GM23338 (cell line): ENCODE measurements around the gene UTP3. TPM values are rescaled to one million over a fixed set of nuclear protein-coding genes. Genes with fewer than 3 reads are reported as not detected.

Source experiments
- ATAC-seq: fragments of 200-7000 bp; cut with Tn5 transposase; 3 replicates; pipeline ENCODE4 v1.9.1; 2020
- DNase-seq: peaks from one replicate; pipeline ENCODE4 v3.0.0-alpha.2; 2015; ENCODE audit warnings: low spot score
- H2AFZ ChIP-seq: fragments of 200-600 bp; sonication (generic); 2 replicates; pipeline ENCODE4 v1.8.0; 2016; ENCODE audit warnings: antibody characterized with exemption, mild to moderate bottlenecking, moderate library complexity
- H3F3A ChIP-seq: fragments of 200-600 bp; sonication (generic); replicated peaks from 2 replicates; pipeline ENCODE4 v1.8.0; 2017; ENCODE audit warnings: antibody characterized with exemption, mixed run types, low read depth
- H3K27ac ChIP-seq: fragments of 200-600 bp; sonication (generic); 2 replicates; pipeline ENCODE4 v1.6.1; 2016; ENCODE audit warnings: low read depth
- H3K27me3 ChIP-seq: fragments of 200-600 bp; sonication (generic); 2 replicates; pipeline ENCODE4 v1.8.0; 2016; ENCODE audit warnings: mild to moderate bottlenecking, mixed run types, moderate library complexity; ENCODE audit not compliant: insufficient read depth
- H3K36me3 ChIP-seq: fragments of 200-600 bp; sonication (generic); 2 replicates; pipeline ENCODE4 v1.8.0; 2016; ENCODE audit warnings: mild to moderate bottlenecking; ENCODE audit not compliant: insufficient read depth
- H3K4me1 ChIP-seq: fragments of 200-600 bp; sonication (generic); 2 replicates; pipeline ENCODE4 v1.8.0; 2016; ENCODE audit warnings: mild to moderate bottlenecking, moderate library complexity; ENCODE audit not compliant: insufficient read depth
- H3K4me2 ChIP-seq: fragments of 200-600 bp; sonication (generic); 2 replicates; pipeline ENCODE4 v1.7.1; 2017; ENCODE audit warnings: mixed run types
- H3K4me3 ChIP-seq: fragments of 200-600 bp; sonication (generic); 2 replicates; pipeline ENCODE4 v1.6.1; 2016; ENCODE audit warnings: mixed run types
- H3K79me2 ChIP-seq: fragments of 200-600 bp; sonication (generic); replicated peaks from 2 replicates; pipeline ENCODE4 v1.8.0; 2017; ENCODE audit warnings: mild to moderate bottlenecking; ENCODE audit not compliant: insufficient read depth
- H3K9me2 ChIP-seq: fragments of 200-600 bp; sonication (generic); 2 replicates; pipeline ENCODE4 v1.8.0; 2017; ENCODE audit not compliant: insufficient read depth
- H4K20me1 ChIP-seq: fragments of 200-600 bp; sonication (generic); replicated peaks from 2 replicates; pipeline ENCODE4 v1.8.0; 2017; ENCODE audit warnings: mild to moderate bottlenecking; ENCODE audit not compliant: insufficient read depth
- H3K27ac Mint-ChIP-seq: 2 replicates; pipeline ENCODE4 v1.8.0; 2020; ENCODE audit warnings: inconsistent platforms, mild to moderate bottlenecking, moderate library complexity, mixed read lengths
- H3K27me3 Mint-ChIP-seq: 3 replicates; pipeline ENCODE4 v1.8.0; 2022; ENCODE audit warnings: low read depth, mild to moderate bottlenecking, moderate library complexity, mixed read lengths, inconsistent platforms; ENCODE audit not compliant: insufficient read depth, poor library complexity
- H3K36me3 Mint-ChIP-seq: 3 replicates; pipeline ENCODE4 v1.8.0; 2021; ENCODE audit warnings: low read depth, mild to moderate bottlenecking, inconsistent platforms, moderate library complexity, mixed read lengths
- H3K4me1 Mint-ChIP-seq: 3 replicates; pipeline ENCODE4 v1.8.0; 2020; ENCODE audit warnings: mild to moderate bottlenecking, inconsistent platforms, mixed read lengths
- H3K4me3 Mint-ChIP-seq: 3 replicates; pipeline ENCODE4 v1.8.0; 2021; ENCODE audit warnings: moderate library complexity, mild to moderate bottlenecking, inconsistent platforms, mixed read lengths
- H3K9me3 Mint-ChIP-seq: 3 replicates; pipeline ENCODE4 v1.8.0; 2020; ENCODE audit warnings: moderate library complexity, mild to moderate bottlenecking, inconsistent platforms, mixed read lengths
- CREB1 ChIP-seq: fragments of 250-450 bp; sonication (Bioruptor Pico); IDR thresholded peaks from 2 replicates; pipeline ENCODE4 v1.5.0; 2020; ENCODE audit warnings: low read depth, mild to moderate bottlenecking, moderate library complexity
- CTCF ChIP-seq, 2 experiments: fragments of 200-600 bp in 1 of 2; sonication (generic) in 1 of 2; conservative IDR thresholded peaks; 2 replicates each; pipeline versions ENCODE4 v1.5.1 to v1.6.1; 2016 to 2017; ENCODE audit warnings: antibody characterized with exemption in 2 of 2, low read depth in 2 of 2, mild to moderate bottlenecking in 2 of 2, moderate library complexity in 1 of 2
- ETS1 ChIP-seq: IDR thresholded peaks from 2 replicates; pipeline ENCODE4 v1.6.1; 2016; ENCODE audit warnings: antibody characterized with exemption
- JUNB ChIP-seq: IDR thresholded peaks from one replicate; pipeline ENCODE4 v1.6.1; 2016; ENCODE audit warnings: antibody characterized with exemption; ENCODE audit not compliant: unreplicated experiment
- NANOG ChIP-seq: IDR thresholded peaks from 2 replicates; pipeline ENCODE4 v1.6.1; 2016; ENCODE audit warnings: antibody characterized with exemption, borderline replicate concordance
- POLR2AphosphoS5 ChIP-seq: IDR thresholded peaks from 2 replicates; pipeline ENCODE4 v1.6.1; 2016; ENCODE audit warnings: antibody characterized with exemption, low read depth
- ZNF114 ChIP-seq: fragments of 250-450 bp; sonication (Bioruptor Pico); IDR thresholded peaks from 2 replicates; pipeline ENCODE4 v1.5.0; 2020; ENCODE audit warnings: mild to moderate bottlenecking, moderate library complexity
- ZNF331 ChIP-seq: fragments of 250-450 bp; sonication (Bioruptor Pico); IDR thresholded peaks from 2 replicates; pipeline ENCODE4 v1.5.0; 2020; ENCODE audit warnings: low read depth, mild to moderate bottlenecking, moderate library complexity
- ZNF462 ChIP-seq: fragments of 250-450 bp; sonication (Bioruptor Pico); IDR thresholded peaks from 2 replicates; pipeline ENCODE4 v1.5.0; 2020; ENCODE audit warnings: mild to moderate bottlenecking, moderate library complexity
- polyA plus RNA-seq: library from polyadenylated mRNA; unstranded; fragments of >200 nt; fragmentation: Nextera tagmentation; extraction: Ambion mirVana; gene quantifications from 2 replicates; pipeline ENCODE4 v1.2.1, GENCODE V29; 2016
- total RNA-seq: library from RNA; depleted of rRNA; stranded (reverse); fragments of >200 nt; shearing (Covaris generic); gene quantifications from 2 replicates; pipeline ENCODE4 v1.2.3, GENCODE V29; 2014

Gene UTP3
- total and polyA plus RNA-seq, 2 experiments from 2014 or later, result 36.9 to 44.3 TPM

GRCh38 chr4:70667740-70668535 is 20.4 kb upstream of the UTP3 start (continued):
- TF ChIP-seq ZNF462 (CRISPR knock-in tag) (no peak), CREB1 (CRISPR knock-in tag) (no peak), NANOG (no peak), ZNF331 (no peak), JUNB (no peak), ZNF114 (CRISPR knock-in tag) (no peak)

- H4K20me1 ChIP-seq, result no peaks in the 10 kb centered on the region
- no peak overlapping the region for H3K4me2 ChIP-seq
- H3K27me3 ChIP-seq, result no peaks in the 10 kb centered on the region
- no peak overlapping the region for H3K27ac ChIP-seq
- no peaks in the 10 kb centered on the region for H3K79me2 ChIP-seq
- H3K27me3 Mint-ChIP-seq, result no peaks in the 10 kb centered on the region
- H3K27ac Mint-ChIP-seq, result no peak overlapping the region
- ATAC-seq (no peak), DNase-seq (no peak)
- no peak overlapping the region for H3K4me3 Mint-ChIP-seq
- H3K36me3 Mint-ChIP-seq, result no peaks in the 10 kb centered on the region
- H3K4me1 ChIP-seq, result no peaks in the 10 kb centered on the region
- H3K4me3 ChIP-seq, result no peak overlapping the region
- no peaks in the 10 kb centered on the region for H3K9me2 ChIP-seq
- no peaks in the 10 kb centered on the region for H3K4me1 Mint-ChIP-seq
- H3K36me3 ChIP-seq, result no peaks in the 10 kb centered on the region
- no peaks in the 10 kb centered on the region for H3K9me3 Mint-ChIP-seq
- H2AFZ ChIP-seq, result no peak overlapping the region
- no peaks in the 10 kb centered on the region for H3F3A ChIP-seq
- TF ChIP-seq CTCF (conservative IDR thresholded peaks at IDR 0.05; ENCODE audit: low read depth in 2 of 2) (no peak), NANOG (no peak), ETS1 (no peak), ZNF331 (no peak), CREB1 (CRISPR knock-in tag) (no peak), POLR2AphosphoS5 (no peak), ZNF114 (CRISPR knock-in tag) (no peak)
These were observed 17.9 kb upstream of the UTP3 start for GRCh38 chr4:70670332-70671014.
